ENCODE measurements around the gene CIAPIN1.

CIAPIN1 gene

DNA sequence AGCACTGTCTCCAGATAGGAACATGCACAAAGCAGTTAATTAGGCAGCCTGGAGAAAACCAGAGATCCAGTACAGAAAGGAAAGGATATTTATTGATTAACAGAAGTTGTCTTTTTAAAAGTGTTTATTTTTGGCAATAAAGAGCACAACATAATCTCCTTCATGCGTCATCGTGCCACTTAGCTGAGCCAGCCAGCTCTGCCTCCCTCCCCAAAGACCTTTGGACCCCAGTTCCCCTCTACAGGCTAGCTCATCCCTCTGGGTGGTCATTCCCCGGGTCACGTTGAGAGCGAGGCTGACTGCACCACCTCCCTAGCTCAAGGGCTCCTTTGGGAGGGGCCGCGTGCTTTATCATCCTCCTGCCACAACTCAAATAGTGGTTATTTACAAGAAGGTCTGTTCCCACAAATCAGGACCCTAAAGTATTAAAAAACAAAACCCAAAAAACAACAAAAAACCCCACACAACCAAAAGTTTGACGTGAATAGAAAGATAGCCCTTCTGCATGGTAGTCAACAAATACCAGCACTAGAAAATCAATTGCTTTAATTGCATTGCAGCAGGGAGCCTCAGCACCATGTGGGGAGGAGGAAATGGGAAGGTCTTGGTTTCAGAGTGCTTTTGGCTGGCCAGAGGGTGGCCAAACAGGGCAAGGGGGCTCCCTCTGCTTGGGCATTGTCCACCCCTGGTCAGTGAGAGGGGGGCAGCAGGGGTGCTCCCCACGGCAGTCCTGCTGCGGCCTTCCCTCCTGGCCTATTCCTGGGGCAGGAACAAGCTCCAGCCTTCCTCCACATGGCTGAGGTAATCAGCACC is 24.9 kb upstream of the CIAPIN1 start:
- in situ Hi-C loops (cut with MboI; ENCODE audit: low sequenced_read_pairs, unreplicated experiment), result no loop called here
- TF ChIP-seq, protein P1, sequence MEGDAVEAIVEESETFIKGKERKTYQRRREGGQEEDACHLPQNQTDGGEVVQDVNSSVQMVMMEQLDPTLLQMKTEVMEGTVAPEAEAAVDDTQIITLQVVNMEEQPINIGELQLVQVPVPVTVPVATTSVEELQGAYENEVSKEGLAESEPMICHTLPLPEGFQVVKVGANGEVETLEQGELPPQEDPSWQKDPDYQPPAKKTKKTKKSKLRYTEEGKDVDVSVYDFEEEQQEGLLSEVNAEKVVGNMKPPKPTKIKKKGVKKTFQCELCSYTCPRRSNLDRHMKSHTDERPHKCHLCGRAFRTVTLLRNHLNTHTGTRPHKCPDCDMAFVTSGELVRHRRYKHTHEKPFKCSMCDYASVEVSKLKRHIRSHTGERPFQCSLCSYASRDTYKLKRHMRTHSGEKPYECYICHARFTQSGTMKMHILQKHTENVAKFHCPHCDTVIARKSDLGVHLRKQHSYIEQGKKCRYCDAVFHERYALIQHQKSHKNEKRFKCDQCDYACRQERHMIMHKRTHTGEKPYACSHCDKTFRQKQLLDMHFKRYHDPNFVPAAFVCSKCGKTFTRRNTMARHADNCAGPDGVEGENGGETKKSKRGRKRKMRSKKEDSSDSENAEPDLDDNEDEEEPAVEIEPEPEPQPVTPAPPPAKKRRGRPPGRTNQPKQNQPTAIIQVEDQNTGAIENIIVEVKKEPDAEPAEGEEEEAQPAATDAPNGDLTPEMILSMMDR (IDR thresholded peaks at IDR 0.05; ENCODE audit: borderline replicate concordance, control extremely low read depth, extremely low read depth, insufficient read depth, missing control alignments), result no peak
- DNase-seq (ENCODE audit: low spot score), result no peak

DNA sequence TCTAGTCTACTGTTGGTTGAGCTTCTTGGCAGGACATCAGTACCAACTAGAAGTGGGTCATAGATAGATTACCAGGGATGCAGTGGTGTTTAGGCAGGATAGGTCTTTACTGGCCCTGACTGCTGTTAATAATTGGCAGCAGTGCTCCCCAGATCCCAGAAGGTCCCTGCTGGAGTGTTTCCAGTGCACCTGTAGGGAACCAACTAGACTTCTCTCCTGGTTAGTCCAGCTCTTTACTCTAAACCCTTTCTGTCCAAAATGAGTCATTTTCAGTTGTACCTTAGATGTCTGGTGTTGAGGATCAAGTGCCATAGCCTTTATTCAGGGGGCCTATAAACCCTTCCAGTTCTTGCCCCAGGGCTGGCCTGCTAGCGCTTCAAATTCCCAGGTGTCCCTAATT is 24.0 kb upstream of the CIAPIN1 start:
- in situ Hi-C loops (cut with MboI; ENCODE audit: low sequenced_read_pairs, unreplicated experiment), result no loop called here
- DNase-seq (ENCODE audit: low spot score), result no peak
- TF ChIP-seq, protein P1 (IDR thresholded peaks at IDR 0.05; ENCODE audit: borderline replicate concordance, control extremely low read depth, extremely low read depth, insufficient read depth, missing control alignments), result no peak

DNA sequence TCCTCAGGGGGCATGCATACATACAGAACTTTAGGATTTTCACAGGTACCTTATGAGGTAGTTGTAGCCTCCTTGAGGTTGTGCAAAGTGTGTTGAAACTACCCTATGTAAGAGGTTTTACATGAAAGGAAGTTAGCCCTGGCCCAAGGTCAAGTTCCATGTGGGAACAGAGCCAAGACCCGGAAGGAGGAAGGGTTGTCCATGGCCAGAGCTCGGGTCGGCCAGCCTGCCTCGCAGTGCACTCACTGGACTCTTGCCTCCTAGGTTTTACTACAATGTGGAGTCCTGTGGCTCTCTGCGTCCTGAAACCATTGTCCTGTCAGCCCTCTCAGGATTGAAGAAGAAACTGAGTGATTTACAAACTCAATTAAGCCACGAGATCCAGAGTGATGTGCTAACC is 23.5 kb upstream of the CIAPIN1 start:
- in situ Hi-C loops (cut with MboI; ENCODE audit: low sequenced_read_pairs, unreplicated experiment), result no loop called here
- TF ChIP-seq, protein P1 (IDR thresholded peaks at IDR 0.05; ENCODE audit: borderline replicate concordance, control extremely low read depth, extremely low read depth, insufficient read depth, missing control alignments), result no peak
- DNase-seq (ENCODE audit: low spot score), result no peak

DNA sequence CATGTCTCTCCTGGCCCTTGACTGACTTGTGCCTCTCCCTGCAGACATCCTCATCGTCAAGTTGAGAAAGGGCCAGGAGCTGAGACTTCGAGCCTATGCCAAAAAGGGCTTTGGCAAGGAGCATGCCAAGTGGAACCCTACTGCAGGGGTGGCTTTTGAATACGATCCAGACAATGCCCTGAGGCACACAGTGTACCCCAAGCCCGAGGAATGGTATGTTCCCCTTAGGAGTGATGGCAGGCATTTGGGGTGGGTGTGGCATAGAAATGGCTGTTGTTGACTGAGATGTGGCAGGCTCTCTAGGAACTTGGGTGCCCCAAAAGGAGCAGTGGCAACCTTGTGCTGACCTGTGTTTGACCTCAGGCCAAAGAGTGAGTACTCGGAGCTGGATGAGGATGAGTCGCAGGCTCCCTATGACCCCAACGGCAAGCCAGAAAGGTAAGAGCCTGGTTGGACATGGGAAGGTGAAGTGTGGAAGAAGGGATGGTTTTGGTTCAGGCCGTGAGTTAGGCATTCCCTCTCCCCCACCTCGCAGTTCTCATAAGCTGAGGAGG is 22.8 kb upstream of the CIAPIN1 start:
- DNase-seq (ENCODE audit: low spot score), result no peak
- in situ Hi-C loops (cut with MboI; ENCODE audit: low sequenced_read_pairs, unreplicated experiment), result no loop called here
- TF ChIP-seq, protein P1 (IDR thresholded peaks at IDR 0.05; ENCODE audit: borderline replicate concordance, control extremely low read depth, extremely low read depth, insufficient read depth, missing control alignments), result no peak

DNA sequence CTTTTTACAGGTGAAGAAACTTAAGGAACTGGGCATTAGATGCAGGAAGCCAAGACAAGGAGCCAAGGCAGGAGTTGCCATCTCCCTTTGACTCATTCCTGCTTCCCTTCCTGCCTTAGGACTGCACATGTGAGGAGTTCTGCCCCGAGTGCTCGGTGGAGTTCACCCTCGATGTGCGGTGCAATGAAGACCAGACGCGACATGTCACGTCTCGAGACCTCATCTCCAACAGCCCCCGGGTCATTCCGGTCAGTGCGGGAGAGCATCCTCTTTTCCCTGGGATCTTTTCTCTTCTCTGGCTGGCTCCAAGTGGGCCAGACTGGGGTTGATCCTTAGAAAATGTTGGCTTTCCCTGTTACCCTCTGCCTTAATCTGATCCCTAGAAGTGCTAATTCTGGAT is 21.9 kb upstream of the CIAPIN1 start:
- no peak for DNase-seq (ENCODE audit: low spot score)
- in situ Hi-C loops (cut with MboI; ENCODE audit: low sequenced_read_pairs, unreplicated experiment), result no loop called here
- TF ChIP-seq, protein P1 (IDR thresholded peaks at IDR 0.05; ENCODE audit: borderline replicate concordance, control extremely low read depth, extremely low read depth, insufficient read depth, missing control alignments), result no peak

DNA sequence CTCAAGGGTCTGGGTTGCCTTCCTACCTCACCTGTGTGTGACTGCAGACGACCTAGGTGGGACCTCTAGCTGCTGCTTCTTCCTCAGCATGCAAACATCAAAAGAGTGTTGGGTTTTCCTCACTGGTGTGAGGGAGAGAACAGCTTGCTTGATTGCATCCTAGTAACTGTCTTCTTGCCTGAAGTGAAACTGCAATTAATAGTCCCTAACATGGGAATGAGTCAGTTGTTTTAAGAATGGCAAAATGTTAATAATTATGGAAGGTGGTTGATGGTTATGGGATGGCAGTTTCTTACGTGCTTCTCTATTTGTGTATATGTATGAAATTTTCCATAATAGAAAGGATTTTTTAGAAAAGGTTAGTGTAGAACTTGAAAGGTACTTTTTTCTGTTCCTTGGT is 21.2 kb upstream of the CIAPIN1 start:
- DNase-seq (ENCODE audit: low spot score), result no peak
- in situ Hi-C loops (cut with MboI; ENCODE audit: low sequenced_read_pairs, unreplicated experiment), result no loop called here
- TF ChIP-seq, protein P1 (IDR thresholded peaks at IDR 0.05; ENCODE audit: borderline replicate concordance, control extremely low read depth, extremely low read depth, insufficient read depth, missing control alignments), result no peak

Data from GM13976 (cell line).